Endometrium (tissue), 2 donors: Measurements from ENCODE around the gene PAQR6.

Experiments used
- FAIRE-seq: peaks from 2 replicates; lab custom pipeline; 2012; peaks lifted over from hg19 to GRCh38; lab: Jason Lieb, UNC
- donor health status: control.
- donor health status: control.

PAQR6 gene

DNA sequence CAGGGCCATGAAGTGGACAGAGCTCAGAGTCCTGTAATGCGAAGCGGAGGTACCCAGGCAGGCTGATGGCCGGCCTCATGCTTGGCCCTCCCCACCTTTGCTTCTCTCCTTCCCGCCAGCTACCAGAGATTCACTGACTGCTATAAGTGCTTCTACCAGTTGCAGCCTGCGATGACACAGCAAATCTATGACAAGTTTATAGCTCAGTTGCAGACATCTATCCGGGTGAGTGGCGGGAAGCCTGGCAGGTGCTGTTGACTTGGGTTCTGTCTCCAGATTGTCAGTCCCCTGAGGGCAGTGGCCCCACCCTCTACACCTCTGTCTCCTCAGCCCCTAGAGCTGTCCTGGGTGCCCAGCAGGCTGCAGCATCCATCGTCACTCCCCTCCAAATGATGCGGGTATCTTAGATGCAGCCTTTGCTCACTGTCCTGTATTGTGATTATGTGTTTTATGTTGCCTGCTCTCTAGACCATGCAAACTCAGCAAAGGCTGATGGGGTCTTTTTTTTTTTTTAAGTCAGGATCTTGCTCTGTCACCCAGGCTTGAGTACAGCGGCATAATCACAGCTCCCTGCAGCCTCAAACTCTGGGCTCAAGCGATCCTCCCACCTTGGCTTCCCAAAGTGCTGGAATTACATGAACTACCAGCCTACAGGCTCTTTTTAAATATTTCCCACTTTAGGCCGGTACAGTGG lies 15.5 kb downstream of the PAQR6 start:
- no peak for FAIRE-seq

DNA sequence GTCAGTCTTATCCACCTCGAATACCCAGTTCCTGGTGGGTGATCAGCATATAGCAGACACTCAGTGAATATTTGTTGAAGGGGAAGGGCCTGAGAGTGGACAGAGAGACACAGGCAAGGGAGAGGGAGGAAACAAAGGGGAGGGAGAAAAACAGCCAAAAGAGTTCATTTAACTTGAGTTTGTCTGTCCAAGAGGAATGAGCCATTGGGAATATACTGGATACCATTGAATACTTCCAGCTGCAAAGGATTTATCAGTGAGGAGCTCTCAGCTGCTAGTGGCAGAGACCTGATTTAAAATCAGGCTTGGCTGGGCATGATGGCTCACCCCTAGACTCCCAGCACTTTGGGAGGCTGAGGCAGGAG lies 17.4 kb downstream of the PAQR6 start:
- FAIRE-seq, result no peak

DNA sequence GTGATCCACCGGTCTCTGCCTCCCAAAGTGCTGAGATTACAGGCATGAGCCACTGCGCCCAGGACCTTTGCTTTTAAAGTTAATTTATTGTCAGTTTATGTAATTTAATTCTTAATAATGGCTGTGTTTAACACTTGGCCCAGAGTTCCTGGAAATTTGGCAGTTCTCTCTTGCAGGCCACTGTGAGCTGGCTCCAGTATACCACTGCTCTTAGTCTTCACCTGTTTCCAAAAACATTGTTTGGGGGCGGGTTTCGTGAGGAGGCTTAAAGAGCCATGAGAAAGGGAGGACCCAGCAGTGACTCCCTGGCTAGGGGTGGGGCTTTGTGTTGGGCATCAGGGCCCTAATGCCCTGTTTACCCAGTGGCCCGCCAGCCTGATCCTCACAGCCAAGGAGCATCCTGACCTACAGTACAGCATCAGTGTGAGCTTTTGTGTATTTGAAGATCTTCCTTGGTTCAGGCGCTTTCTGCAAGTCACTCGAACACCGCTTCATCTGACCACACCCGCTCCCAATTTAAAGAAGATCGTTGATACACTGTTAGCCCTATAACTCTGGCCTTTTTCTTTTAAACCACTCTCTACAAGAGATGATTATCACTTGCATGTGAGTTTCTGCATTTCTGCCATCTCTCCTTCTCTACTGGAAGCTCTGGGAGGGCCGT lies 17.9 kb downstream of the PAQR6 start:
- no peak for FAIRE-seq

DNA sequence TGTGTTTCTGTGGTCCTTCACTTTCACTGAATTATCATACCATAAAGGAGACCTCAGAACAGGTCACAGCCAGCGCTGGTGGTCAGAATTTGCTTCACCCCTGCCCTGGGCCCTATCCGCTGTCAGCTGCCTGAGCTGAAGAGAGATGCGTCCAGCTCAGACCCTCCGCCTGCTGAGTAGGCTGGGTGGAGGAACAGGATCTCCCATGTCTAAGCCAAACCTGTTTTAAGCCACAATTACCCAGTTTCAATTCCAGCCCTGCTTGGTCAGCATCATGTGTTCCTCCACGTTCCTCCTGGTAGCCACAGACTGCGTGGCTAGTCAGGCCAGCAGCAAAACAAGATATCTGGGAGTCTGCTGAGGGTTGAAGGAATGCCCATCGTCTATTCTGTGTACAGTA lies 19.4 kb downstream of the PAQR6 start:
- FAIRE-seq, result no peak

DNA sequence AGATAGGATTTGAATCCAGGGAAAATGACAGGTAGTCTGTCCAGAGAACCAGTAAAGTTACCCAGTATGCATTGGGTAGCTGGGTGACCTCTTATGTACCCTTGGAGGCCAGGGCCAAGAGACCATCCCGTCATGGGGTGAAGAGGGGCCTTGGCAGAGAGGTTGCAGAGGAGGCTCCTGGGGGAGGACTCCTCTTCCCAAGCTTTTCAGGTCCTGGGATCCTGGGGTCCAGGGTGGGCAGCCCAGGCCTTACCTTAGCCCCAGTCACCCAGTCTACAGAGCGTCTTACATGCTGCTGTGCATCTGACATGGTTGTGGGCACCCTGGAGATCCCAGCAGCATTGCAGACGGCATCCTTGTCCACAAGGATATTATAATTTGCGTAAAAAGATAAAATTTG lies 21.1 kb downstream of the PAQR6 start:
- no peak for FAIRE-seq

DNA sequence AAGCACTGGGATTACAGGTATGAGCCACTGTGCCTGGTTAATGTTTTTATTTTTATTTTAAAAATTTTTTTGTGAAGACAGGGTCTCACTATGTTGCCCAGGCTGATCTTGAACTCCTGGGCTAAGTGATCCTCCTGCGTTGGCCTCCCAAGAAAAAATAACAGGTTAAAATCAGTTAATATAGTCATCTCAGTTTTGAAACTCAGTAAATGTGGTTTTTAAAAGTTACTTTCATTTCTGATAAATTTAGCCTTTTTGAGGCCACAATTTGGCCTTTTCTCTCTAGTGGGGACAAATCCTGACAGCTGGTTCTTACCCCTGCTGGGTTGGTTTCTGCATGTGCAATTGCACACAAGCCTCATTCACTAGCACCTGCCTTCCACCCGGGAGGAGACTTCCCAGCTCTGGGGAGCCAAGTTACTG lies 21.7 kb downstream of the PAQR6 start:
- FAIRE-seq, result no peak

DNA sequence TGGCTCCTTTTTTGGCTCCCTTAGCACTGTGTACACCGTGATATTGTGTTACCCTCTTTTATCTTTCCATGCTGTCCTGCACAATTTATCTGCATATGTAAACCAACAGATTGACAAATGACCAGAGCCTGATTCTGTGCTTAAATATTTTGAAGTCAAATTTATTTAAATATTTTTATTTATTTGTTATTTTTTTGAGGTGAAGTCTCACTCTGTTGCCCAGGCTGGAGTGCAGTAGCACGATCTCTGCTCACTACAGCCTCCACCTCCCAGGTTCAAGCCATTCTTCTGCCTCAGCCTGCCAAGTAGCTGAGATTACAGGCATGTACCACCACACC lies 22.2 kb downstream of the PAQR6 start:
- no peak for FAIRE-seq

DNA sequence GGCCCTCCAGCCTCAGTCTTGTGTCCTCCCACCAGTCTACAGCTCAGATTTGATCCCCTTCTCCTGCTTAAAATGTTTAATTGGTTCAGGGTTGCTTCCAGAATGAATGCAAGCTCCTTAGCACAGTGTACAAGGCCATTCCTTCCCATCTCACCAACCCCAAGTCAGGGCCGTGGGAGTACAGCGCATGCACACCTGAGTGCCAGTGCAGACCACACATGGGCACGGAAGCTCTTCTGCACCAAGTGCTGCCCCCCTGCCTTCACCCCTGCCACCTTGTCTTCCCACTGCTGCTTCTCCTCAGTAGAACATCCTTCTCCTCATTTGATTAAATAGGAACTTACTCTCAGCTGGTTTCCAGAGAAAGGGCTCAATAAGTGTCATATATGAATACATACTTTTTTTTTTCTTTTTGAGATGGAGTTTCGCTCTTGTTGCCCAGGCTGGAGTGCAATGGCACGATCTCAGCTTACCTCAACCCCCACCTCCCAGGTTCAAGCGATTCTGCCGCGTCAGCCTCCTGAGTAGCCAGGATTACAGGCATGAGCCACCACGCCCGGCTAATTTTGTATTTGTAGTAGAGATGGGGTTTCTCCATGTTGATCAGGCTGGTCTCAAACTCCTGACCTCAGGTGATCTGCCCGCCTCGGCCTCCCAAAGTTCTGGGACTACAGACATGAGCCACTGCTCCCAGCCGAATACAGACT lies 25.7 kb downstream of the PAQR6 start:
- no peak for FAIRE-seq

DNA sequence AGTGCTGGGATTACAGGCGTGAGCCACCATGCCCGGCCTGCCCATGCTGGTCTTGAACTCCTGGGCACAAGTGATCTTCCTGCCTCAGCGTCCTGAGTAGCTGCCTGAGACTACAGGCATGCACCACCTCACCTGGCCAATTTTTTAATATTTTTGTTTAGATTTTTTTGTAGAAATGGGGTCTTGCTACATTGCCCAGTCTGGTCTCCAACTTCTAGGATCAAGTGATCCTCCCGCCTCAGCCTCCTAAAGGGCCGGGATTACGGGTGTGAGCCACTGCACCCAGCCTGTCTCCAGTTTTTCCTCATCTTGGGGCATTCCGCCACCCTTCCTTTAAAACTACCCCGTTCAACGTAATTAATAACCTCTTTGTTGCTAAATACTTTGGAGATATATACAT lies 27.6 kb downstream of the PAQR6 start:
- FAIRE-seq, result no peak

DNA sequence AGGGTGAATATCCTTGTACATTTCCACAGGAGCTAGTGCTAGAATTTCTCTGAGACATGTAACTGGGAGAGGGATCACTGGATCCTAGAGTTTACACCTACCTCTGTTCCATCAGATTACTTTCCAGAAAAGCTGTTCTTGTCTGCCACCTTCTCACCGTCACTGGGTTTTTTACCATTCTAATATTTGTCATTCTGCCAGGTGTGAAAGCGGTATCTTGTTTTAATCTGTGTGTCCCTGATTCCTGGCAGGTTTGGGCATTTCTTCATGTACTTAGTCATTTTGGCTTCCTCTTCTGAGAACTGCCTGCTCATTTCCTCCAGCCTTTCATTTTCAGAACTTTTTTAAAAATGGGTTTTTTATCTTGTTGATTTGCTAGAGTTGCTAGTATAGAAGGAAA lies 30.0 kb downstream of the PAQR6 start:
- no peak for FAIRE-seq

DNA sequence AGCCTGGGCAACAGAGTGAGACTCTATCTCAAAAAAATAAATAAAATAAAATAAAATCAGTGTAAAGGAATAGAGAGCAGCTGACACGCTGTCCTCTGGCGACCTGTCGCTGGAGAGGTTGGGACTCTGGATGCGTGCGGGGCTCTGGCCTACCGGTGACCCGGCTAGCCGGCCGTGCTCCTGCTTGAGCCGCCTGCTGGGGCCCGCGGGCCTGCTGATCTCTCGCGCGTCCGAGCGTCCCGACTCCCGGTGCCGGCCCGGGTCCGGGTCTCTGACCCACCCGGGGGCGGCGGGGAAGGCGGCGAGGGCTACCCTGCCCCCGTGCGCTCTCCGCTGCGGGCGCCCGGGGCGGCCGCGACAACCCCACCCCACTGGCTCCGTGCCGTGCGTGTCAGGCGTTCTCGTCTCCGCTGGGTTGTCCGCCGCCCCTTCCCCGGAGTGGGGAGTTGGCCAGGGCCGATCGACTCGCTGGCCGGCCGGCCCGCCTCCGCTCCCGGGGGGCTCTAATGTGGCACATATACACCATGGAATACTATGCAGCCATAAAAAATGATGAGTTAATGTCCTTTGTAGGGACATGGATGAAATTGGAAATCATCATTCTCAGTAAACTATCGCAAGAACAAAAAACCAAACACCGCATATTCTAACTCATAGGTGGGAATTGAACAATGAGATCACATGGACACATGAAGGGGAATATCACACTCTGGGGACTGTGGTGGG lies 31.3 kb downstream of the PAQR6 start:
- peak; percentile 100 for FAIRE-seq

DNA sequence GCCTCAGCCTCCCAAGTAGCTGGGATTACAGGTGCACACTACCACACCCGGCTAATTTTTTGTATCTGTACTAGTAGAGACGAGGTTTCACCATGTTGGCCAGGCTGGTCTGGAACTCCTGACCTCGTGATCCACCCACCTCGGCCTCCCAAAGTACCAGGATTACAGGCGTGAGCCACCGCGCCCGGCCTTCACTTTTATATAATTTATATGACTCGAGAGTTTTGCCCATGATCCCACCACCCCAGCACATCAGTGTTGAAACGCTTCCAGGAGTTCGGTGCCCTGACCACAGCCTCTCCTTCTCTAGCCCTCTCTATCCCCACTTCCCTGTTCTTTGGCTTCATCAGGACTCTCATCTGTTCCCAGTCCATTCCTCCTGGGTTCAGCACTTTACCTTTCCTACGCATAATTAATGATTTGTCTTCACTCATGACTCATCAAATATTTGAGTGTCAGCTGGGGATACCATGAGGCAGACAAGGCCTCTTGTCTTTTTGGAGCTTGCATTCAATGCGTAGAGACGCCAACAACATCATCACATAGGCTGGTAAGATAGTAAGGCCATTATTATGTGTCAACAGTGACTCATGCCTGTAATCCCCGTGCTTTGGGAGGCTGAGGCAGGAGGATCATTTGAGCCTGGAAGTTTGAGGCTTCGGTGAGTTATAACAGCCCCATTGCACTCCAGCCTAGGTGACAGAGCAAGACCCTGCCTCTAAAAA lies 33.7 kb downstream of the PAQR6 start:
- no peak for FAIRE-seq

DNA sequence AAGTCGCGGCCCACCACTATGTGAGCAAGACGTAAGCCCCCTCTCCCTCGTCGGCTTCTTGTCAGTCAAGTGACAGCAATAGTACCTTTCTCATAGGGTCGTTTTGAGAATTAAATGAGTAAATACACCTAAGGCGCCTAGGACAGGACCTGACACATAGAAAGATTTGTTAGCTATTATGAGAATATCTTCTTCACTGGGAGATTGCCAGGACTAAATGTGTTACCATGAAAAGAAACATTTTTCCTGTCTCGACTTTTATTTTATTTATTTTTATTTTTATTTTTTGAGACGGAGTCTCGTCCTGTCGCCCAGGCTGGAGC lies 34.3 kb downstream of the PAQR6 start:
- no peak for FAIRE-seq

DNA sequence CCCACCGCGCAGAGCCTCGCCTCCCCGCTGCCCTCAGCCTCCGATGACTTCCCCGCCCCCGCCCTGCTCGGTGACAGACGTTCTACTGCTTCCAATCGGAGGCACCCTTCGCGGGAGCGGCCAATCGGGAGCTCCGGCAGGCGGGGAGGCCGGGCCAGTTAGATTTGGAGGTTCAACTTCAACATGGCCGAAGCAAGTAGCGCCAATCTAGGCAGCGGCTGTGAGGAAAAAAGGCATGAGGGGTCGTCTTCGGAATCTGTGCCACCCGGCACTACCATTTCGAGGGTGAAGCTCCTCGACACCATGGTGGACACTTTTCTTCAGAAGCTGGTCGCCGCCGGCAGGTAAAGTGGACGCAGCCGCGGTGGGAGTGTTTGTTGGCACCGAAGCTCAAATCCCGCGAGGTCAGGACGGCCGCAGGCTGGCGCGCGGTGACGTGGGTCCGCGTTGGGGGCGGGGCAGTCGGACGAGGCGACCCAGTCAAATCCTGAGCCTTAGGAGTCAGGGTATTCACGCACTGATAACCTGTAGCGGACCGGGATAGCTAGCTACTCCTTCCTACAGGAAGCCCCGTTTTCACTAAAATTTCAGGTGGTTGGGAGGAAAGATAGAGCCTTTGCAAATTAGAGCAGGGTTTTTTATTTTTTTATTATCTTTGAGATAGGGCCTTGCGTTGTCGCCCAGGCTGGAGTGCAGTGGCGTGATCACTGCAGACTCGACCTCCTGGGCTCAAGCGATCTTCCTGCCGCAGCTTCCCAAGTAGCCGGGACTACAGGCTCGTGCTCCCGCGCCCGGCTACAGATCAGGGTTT lies 34.8 kb downstream of the PAQR6 start, which contains the start of gene PMF1:
TSS of gene PMF1 (plus strand) at position 175 of the 811 bp plus-strand sequence. CDS start at position 184, 9 bp downstream.
- FAIRE-seq, result no peak

DNA sequence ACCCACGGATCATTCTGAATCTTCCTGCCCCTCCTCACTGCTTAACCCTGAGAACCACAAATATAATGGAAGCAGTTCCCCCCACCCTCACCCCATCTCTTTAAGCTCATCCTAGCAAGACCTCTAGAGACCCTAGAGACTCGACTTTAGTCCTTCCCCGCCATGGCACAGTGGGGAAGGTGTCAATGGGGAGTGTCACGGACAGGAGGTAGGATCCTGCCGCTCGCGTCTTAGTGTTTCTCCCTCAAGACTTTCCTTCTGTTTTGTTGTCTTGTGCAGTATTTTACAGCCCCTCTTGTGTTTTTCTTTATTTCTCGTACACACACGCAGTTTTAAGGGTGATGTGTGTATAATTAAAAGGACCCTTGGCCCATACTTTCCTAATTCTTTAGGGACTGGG lies 35.7 kb downstream of the PAQR6 start:
- FAIRE-seq, result no peak

DNA sequence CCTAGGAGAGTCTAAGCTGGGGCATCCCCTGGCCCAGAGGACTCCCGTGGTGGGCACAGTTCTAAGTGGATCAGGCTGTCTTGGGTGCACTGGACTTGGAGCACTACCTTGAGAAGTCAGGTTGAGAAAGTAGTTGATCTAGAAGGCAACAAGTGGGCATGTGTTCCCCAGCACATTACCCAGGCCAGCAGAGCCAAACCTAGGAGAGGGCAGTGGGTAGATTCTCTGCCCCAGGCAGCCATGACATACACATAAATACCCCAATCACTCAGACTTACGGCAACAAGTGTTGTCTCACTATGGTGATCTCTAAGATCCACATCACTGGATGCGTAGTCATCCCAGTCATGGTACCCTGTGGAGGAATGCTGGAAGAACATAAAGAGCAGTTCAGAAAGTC lies 36.6 kb downstream of the PAQR6 start:
- no peak for FAIRE-seq

DNA sequence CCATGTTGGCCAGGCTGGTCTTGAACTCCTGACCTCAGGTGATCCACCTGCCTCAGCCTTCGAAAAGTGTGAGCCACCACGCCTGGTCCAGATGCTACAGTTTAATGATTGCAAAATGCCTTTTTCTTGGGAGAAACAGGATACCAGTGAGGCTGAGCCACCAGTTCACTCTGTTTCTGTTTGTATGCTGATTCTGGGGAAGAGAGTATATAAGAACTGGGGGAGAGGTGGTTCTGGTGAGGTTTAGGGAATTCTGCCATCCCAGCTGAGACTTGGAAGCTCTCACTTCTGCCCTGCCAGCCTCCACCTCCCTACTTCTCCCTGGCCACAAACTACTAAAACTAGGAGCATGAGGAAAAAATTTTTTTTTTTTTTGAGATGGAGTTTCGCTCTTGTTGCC lies 43.2 kb downstream of the PAQR6 start:
- no peak for FAIRE-seq

DNA sequence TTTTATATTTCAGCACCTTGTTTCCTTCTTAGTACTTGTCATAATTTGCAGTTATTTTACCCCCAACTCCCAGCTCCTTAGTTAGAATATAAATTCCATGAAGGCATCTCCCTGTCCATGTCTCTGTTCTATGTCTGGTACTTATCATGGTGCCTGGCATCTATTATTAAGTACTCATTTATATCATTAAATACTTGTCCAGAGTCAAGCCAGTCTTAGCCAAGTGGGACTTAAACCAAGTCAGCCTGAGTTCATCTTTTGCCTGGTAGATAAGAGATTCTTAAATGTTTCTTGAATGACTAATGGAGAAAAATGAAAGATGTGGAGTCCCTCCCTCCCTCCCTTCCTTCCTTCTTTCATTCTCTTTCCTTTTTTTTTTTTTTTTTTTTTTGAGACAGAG lies 44.5 kb downstream of the PAQR6 start:
- no peak for FAIRE-seq

DNA sequence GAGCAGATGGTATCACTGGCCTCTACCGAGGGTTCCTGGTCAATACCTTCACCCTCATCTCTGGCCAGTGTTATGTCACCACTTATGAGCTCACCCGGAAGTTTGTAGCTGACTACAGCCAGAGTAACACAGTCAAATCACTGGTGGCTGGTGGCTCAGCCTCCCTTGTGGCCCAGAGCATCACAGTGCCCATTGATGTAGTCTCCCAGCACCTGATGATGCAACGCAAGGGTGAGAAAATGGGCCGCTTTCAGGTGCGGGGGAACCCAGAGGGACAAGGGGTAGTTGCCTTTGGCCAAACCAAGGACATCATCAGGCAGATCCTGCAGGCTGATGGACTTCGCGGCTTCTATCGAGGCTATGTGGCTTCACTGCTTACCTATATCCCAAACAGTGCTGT lies 47.8 kb downstream of the PAQR6 start:
- FAIRE-seq, result no peak

DNA sequence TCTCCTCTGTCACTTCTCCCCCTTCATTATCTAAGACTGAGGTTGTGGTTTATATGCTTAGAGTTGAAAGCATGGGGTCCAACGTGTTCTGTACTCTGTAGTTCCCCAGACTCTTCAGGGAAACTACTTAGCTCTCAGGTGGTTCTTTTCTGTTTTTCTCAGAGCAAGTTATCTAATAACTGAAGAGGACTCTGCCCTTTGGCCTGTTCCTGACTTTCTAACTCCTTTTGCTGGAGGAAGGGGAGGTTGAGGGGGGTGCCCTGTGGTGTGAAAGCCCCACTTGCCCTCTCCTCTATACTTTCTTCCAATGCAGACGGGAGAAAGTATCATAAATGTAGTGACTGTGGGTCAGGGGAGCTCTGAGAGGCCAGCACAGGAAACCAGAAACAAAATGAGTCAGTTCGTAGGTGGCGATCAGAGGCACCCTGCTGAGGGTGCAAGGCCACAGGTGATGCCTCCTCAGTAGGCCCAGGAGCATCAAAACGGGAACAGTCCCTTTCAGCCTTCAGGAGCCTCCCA lies 49.0 kb downstream of the PAQR6 start:
- FAIRE-seq, result no peak

DNA sequence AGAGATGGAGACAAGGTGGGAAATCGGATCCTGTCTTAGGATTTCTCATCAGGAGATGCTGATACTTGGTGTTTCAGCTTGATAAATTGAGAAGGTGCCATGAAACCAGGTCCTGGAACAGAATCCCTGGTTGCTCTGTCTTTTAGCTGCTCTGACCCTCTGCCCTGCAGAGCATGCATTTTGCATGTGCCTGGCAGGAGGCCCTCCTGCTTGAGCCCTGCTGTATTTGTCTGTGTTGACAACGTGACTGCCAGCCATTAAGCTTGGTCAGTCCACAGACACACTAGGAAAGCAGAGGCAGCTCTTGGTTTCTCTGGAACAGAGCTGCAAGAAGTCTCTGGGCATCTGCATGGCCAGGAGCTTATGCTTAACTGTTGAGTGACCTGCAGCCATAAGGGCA lies 51.4 kb downstream of the PAQR6 start:
- FAIRE-seq, result no peak
